ENCODE measurements around the gene BUD23.
"Not testable (repeated sequence)": the region's sequence is repeated elsewhere in the genome, so short reads cannot be mapped to it uniquely, and the experiment has no call there.

BUD23 gene

DNA sequence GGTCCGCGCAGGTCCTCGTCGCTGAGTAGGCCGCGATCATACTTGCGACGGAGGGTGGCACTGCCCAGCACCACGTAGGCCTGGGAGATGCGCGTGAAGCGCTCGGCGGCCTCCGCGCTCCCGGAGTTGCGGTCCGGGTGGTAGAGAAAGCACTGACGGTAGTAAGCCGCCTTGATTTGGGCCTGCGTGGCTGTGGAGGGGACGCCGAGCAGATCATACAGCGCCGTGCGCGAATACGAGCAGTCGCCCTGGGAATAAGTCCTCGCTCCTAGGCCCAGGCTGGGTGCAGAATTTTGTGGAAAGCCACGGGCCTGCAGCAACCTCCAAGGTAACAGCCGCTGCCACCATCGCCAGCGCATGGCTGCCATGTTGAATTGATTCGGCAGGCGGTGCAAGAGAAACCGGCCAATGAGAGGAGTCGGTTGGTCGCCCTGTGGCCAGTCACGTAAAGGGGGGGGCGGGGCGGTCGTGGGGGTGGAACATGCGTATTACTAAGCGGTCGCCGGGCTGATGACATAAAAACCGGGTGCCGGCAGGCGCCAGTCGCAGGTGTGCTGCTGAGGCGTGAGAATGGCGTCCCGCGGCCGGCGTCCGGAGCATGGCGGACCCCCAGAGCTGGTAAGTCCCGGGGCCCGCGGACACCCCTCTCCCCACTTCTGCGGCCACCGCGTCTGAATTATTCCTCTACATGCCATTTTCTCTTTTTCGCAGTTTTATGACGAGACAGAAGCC, at the start of gene BUD23, which contains the start of gene DNAJC30:
Gene BUD23, plus strand, starts transcription at position 542 of the 732 bp plus-strand sequence. Its CDS starts 29 bp downstream, at position 571.
Gene DNAJC30, minus strand, starts transcription at position 398 of the 732 bp plus-strand sequence. Its CDS starts 30 bp downstream, at position 368.
- peak; percentile 94 for DNase-seq (ENCODE audit: low spot score)

- DNase-seq (ENCODE audit: low spot score) = no peak
Measured at GRCh38 chr7:73633844-73634243, 49.6 kb upstream of the BUD23 start.

- DNase-seq (ENCODE audit: low spot score) = no peak
Measured at GRCh38 chr7:73635428-73636200, 47.8 kb upstream of the BUD23 start.

DNA sequence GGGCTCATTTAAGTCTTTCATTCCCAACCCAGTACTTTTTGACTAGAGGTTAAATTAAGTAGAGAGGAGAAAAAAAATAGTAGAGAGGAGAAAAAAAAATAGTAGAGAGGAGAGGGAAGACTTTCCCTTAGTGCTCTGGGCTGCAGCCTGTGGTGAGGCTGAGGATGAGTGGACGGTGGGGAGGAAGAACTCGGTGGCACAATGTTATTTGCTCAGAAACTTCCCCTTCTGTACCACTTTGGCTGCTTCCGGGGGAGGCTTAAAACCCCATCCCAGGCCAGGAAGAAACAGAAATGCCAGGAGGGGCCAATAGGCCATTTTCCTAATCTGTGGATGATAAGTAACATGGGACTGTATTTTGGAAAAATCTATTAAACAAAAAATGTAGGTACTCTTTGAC, 44.5 kb upstream of the BUD23 start:
- DNase-seq (ENCODE audit: low spot score) = no peak

- DNase-seq (ENCODE audit: low spot score) = no peak
Measured at GRCh38 chr7:73642834-73643233, 40.6 kb upstream of the BUD23 start.

DNA sequence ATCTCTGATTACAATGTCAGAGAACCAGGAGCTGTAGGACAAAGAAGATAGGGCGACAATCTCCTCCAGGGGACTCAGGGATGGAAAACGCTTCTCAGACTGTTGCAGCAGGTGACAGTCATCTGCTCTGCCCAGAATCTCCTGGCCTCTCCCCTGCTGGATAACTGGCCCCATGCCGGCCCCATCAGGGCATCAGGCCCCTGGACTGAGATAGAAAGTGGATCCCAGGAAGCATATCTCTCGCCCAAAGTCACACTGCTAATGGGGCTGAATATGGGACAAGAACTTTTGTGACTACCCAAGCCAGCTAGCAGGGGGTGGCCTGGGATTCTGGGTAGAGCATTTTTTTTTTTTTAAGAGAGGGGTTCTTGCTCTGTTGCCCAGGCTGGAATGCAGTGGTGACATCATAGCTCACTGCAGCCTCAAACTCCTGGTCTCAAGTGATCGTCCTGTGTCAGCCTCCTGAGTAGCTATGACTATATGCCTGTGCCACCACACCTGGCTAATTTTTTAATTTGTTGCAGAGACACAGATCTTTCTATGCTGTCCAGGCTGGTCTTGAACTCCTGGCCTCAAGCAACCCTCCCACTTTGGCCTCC, 38.6 kb upstream of the BUD23 start:
- DNase-seq (ENCODE audit: low spot score) = no peak

DNA sequence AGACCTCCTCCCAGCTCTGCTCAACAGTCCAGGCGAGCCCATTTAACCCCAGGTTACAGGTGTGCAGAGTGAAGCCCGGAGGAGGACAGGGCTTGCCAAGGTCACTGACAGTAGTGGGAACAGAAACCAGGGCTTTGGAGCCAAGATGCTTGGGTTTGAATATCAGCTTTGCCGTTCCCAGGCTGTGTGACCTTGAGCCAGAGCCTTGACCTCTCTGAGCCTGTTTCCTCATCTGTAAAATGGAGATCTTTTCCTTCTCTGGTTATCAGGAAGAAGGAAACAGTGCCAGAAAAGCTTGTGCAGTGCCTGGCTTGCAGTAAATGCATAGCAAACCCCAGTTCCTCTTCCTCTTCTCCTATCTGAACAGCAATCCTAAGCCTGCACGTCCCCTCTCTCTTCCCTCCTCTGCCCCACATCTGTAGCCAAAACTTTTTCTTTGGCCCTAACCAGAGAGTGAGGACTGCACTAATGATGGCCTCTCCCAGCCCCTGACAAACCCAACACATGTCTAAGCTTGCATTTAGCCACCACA, 37.7 kb upstream of the BUD23 start:
- no peak for DNase-seq (ENCODE audit: low spot score)

DNA sequence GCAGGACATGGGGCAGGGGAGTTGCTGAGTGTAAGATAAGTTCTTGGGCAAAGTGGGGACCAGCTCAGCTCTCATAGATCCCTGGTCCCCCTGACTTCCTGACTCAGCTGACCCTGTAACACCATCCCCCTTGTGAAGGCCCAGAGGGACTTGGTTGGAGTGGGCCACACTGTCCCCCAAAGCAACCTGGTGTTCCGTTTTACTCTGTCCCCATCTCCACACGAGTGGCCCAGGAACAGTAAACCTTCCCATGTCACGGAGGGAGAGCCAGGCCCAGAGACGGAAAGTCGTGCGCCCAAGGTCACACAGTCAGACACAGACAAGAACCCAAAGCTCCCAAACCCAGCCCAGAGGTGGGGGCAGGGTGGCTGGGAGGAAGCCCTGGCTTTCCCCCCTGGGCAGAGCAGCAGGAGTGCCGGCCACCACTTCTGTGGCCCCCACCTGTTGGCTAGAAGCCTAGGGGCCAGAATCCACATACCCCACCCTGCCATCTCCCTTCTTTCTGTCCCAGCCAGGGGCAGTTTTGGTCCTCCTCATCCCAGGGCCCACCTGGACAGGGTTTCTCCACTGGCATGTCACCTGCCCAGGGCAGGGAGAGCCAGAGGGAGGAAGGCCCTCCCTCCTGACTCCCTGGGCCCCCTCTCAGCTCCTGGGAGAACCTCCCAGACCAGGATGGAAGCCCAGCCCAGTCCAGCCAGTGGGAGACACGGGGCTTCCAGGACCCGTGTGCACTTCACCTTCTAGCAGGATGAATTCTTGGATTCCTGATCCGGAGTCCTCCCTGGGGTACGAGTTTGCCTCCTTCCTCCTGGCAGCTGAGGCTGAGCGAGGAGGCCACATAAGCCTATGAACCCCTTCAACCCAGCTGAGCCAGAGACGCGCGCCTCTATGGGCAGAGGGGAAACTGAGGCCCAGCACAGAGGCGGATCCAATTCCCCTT, 36.3 kb upstream of the BUD23 start:
- DNase-seq (ENCODE audit: low spot score) = no peak

DNA sequence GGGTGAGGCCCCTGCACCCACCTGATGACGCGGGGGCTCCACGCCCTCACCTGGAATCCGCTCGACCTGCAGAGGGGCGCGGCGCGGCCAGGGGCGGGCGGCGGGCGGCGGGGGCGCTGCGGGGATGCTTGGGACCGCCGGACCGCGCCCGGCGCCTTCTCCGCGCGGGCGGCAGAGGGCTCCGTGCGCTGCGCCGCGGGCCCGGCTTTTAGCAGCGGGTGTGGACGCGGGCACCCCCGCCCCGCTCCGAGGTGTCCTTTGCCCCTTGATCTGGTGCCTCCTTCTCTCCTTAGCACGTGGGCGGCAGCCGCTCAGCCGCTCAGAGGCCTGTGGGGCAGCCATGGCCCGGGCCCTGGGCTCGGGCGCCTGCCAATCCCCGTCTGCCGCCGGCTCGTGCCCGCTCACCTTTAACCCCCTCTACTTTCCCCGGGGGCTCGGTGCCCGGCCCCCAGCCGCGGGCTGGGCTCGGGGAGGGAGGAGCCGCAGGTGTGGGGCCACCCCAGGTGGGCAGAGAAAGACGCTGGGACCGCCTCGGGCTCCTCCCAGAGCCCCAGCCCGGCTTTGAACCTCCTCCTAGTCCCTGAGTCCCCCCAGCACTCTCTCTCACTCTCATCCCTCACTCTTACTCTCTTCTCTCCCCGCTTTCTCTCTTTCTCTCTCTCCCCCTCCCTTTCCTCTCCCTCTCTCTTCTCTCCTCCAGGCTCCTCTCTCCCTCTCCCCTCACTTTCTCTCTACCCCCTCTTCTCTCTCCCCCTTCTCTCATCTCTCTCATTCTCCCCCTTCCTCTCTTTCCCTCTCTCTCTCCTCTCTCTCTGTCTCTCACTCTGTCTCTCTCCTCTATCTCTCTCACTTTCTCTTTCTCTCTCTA, 35.4 kb upstream of the BUD23 start:
- DNase-seq (ENCODE audit: low spot score) = no peak

DNA sequence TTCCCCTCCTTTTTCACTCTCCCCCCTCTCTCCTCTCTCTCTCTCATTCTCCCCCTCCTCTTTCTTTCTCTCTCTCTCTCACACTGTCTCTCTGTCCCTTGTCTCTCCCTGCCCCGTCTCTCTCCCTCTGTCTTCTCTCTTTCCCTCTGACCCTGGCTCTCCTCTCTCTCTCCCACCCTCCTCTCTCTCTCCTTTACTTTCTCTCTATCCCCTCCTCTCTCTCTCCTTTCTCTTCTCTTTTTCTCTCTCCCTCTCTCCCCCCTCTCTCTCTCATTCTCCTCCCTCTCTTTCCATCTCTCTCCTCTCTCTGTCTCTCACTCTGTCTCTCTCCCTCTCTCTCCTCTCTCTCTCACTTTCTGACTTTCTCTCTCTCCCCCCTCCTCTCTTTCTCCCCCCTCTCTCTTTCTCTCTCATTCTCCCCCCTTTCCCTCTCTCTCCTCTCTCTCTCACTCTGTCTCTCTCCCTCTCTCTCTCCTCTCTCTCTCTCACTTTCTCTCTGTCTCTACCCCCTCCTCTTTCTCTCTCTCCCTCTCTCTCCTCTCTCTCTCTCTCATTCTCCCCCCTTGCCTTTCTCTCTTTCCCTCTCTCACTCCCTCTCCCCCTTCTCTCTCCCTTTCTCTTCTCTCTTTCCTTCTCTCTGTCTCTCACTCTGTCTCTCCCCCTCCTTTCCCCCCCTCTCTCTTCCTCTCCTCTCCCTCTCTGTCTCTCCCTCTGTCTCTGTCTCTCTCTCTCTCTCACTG, 34.6 kb upstream of the BUD23 start:
- no peak for DNase-seq (ENCODE audit: low spot score)

- DNase-seq (ENCODE audit: low spot score) = no peak
Measured at GRCh38 chr7:73649576-73649975, 33.8 kb upstream of the BUD23 start.

DNA sequence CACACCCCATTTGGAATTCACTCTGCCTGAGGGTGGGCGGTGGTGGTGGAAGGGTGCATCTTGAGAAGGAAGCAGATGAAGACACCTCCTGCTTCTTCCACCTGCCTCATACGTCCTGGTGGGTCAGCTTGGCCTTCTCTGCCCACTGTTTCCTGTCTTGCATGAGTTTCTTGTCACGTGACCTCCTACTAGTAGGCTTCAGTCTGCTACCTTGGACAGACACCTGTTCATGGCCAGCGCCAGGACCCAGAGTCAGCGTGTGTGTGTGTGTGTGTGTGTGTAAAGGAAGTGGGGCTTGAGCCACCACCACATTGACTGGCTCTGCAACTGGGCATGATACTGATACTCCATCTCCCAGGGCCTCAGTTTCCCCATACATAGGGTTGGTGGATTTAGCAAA, 32.9 kb upstream of the BUD23 start:
- no peak for DNase-seq (ENCODE audit: low spot score)

GRCh38 chr7:73652541-73652949, 30.9 kb upstream of the BUD23 start:
- no peak for DNase-seq (ENCODE audit: low spot score)

- not testable (repeated sequence) for DNase-seq (ENCODE audit: low spot score)
Measured at GRCh38 chr7:73655309-73655708, 28.1 kb upstream of the BUD23 start.

- DNase-seq (ENCODE audit: low spot score) = no peak
Measured at GRCh38 chr7:73659983-73660382, 23.4 kb upstream of the BUD23 start.

- DNase-seq (ENCODE audit: low spot score) = not testable (repeated sequence)
Measured at GRCh38 chr7:73660594-73660993, 22.8 kb upstream of the BUD23 start.

DNA sequence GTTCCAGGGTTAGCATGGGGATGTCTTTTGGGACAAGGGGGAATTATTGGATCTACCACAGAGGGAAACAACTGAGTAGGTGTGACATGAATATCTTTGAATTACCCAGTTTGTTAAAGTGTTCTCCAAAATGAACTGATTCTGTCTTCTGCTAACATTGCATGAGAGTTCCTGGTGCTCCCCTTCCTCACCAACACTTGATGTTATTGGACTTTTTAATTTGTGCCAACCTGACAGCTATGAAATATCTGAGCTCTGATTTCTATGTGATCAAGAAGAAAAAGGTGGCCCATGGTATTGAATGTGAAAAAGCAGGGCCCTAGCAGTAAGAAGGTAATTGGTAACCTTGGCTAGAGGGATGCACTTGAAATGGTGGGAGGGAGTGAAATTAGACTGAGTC, 20.4 kb upstream of the BUD23 start:
- DNase-seq (ENCODE audit: low spot score) = no peak

- peak; percentile 69 for DNase-seq (ENCODE audit: low spot score)
Measured at GRCh38 chr7:73667344-73668102, 15.9 kb upstream of the BUD23 start, which contains the start of gene VPS37D. Gene VPS37D (plus strand): TSS chr7:73667831. CDS start chr7:73667959, 128 bp downstream.
